Measurements from ENCODE around the gene ADH4.
"Not testable (repeated sequence)": the region's sequence is repeated elsewhere in the genome, so short reads cannot be mapped to it uniquely, and the experiment has no call there.

Gene ADH4

DNA sequence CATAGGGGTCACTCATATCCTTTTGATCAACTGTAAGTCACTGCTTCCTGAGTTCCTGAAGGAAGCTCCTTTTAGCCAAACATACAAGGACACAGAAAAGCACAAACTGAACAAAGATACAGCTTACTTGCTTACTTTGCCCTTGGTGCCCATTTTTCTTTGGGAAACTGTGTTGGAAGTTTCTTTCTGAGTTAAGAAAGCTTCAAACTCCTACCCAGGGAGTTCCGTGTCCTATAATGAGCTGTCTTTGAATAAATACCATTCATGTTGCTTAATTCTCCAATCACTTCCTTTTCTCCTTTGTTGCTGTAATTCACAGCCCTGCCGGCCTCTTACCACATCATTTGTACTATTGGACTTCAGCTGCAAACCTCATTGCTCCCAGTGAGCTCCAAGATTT is at the start of gene ADH4:
TSS of gene ADH4 (minus strand) at position 228 of the 400 bp plus-strand sequence. CDS start at position 153, 75 bp downstream.
- DNase-seq (ENCODE audit: low read depth in 2 of 3, low spot score in 2 of 3): no peak

DNA sequence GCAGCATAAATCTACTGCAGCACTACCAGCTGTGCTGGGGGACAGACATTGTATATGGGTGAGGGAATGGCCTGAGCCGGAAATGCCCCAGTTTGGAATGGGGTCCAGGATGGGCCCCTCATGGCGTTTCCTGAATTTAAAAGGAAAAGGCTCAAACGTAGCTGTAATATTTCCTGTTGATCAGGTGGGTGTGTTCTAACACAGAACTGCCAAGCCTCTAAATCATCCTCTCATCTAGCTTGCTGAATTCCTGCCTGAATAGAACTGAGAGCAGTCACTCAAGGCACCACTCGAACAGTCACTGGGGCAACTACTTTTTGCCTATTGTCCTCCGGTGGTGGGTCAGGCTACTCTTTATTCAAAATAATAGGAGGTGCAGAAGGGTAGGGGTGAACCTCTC is 46.2 kb upstream of the ADH4 start:
- DNase-seq (ENCODE audit: low read depth in 2 of 3, low spot score in 2 of 3): no peak

DNA sequence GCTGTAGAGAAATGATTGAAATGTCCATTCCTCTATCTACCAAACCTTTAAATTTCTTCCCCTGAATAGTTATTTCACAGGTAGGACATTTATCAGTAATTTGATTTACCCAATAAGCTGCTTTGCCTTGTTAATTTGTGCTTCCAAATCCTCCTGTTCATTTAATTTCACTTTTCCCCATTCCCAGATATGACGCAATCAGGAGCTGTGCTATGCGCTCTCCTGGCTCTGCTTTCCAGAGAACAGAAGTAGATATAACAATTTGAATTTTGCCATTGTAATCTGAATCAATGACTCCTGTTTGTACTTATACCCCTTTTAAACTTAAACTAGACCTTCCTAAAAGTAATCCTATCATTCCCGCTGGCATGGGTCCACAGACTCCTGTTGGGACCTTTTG is 45.8 kb upstream of the ADH4 start:
- DNase-seq (ENCODE audit: low read depth in 2 of 3, low spot score in 2 of 3): not testable (repeated sequence)

DNA sequence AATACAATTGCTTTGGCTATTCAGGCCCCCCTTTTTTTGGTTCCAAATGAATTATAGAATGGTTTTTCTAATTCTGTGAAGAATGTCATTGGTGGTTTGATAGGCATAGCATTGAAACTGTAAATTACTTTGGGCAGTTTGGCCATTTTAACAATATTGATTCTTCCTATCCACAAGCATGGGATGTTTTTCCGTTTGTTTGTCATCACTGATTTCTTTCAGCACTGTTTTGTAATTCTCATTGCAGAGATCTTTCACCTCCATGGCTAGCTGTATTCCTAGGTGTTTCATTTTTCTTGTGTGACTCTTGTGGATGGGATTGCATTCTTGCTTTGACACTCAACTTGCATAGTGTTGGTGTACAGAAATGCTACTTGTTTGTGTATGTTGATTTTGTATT is 41.9 kb upstream of the ADH4 start:
- DNase-seq (ENCODE audit: low read depth in 2 of 3, low spot score in 2 of 3): no peak

DNA sequence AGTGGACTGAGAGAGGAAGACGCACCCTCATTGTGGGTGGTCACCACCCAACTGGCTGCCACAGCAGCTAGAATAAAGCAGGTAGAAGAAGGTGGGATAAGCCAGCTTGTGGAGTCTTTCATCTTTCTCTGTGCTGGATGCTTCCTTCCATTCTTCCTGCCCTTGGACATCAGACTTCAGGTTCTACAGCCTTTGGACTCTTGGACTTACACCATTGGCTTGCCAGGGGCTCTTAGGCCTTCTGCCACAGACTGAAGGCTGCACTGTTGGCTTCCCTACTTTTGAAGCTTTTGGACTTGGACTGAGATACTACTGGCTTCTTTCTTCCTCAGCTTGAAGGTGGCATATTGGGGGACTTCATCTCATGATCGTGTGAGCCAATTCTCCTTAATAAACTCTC is 41.5 kb upstream of the ADH4 start:
- no peak for DNase-seq (ENCODE audit: low read depth in 2 of 3, low spot score in 2 of 3)

DNA sequence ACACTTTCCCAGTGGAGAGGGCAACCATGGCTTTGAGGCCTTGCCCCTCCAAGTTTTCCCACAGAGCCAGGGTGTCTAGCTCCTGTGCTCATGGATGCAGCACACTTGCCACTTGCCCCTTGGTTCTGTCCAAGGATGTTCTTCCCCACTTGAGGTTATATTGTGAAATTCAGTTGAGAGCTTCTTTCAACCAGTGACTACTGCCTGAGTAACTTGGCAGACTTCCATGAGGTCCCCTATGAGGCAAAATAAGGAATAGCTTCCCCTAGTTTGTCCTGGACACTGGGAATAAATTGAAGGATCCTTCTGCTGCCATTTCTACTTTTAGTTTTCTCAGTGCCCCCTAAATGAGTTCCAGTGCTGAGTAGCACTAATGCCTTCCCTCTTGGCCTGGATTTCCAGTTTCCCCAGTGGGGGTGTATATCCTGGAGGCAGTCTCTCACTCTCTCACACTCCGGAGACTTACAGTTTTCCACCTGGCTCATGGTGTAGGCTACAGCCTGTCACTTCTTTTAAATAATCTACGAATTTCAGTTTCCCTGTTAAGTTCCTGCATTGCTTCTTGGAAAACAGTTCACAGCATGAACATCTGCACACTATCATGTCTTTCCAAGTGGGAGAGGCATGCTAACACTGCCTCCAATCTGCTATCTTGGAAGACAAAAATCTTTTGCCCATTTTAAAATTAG is 36.4 kb upstream of the ADH4 start:
- DNase-seq (ENCODE audit: low read depth in 2 of 3, low spot score in 2 of 3): no peak

DNA sequence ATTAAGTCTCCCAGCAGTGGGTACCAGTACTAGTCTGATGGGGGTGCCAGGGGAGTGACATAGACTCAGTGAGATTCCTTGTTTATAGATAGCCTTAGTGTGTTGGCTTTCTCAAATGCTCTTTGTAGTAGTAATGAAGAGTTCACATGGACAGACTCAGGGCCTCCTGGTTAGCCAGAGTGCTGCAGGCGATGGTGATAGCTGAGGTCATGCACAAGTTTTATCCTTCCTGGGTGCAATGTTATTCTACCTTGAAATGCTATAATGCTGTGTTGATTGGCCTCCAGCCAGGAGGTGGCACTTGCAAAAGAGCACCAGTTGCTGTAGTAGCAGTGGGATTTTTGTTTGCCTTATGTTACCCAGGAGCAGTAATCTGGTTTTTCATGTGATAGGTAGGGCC is 35.5 kb upstream of the ADH4 start:
- DNase-seq (ENCODE audit: low read depth in 2 of 3, low spot score in 2 of 3): no peak

DNA sequence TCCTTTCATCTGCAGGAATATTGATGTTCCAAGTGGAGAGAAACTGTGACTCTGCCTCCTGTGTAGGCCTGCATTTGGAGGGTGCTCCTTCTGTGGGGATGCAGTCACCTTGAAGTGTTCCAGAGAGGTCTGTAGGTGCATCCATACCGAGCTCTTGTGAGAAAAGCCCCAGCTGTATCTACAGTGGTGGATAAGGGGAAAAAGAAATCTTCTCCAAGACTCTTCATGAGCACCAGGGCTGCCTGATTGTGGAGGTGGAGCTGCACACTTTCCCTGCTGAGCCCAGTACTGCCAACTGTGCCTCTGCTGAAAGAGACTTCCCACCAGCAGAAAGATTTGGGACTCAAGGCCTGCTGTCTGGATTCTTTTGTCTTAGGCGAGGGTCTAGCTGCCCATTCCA is 35.1 kb upstream of the ADH4 start:
- no peak for DNase-seq (ENCODE audit: low read depth in 2 of 3, low spot score in 2 of 3)

DNA sequence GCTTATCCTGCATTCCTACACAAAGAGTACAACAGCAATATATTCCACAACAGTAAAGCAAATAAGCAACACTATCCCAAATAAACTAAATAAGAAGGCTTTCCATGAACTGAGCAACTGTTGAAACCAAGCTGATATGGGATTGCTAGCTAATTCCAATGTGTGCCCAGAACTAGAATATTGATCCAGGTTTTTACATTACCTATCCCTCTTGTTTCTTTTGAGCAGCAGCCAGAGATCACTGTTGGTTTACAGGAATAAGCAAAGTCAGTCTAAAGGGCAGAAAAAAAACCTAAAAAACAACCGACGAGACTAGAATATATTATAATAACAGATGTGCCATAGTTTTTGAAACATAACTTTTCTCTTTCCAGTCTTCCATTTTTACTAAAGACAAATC is 22.4 kb upstream of the ADH4 start:
- DNase-seq (ENCODE audit: low read depth in 2 of 3, low spot score in 2 of 3): no peak

DNA sequence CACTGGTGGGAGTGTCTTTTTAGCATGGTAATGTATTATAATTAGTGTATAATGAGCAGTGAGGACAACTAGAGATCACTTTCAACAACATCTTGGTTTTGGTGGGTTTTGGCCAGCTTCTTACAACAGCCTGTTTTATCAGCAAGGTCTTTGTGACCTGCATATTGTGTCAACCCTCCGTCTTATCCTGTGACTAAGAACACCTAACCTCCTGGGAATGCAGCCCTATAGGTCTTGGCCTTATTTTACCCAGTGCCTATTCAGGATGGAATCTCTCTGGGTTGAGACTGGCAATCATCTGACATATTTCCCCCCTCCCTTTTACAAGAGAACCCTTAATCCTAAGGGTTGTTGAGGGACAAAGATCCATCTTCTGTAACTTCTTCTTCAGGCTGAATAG is 21.9 kb upstream of the ADH4 start:
- DNase-seq (ENCODE audit: low read depth in 2 of 3, low spot score in 2 of 3): no peak

DNA sequence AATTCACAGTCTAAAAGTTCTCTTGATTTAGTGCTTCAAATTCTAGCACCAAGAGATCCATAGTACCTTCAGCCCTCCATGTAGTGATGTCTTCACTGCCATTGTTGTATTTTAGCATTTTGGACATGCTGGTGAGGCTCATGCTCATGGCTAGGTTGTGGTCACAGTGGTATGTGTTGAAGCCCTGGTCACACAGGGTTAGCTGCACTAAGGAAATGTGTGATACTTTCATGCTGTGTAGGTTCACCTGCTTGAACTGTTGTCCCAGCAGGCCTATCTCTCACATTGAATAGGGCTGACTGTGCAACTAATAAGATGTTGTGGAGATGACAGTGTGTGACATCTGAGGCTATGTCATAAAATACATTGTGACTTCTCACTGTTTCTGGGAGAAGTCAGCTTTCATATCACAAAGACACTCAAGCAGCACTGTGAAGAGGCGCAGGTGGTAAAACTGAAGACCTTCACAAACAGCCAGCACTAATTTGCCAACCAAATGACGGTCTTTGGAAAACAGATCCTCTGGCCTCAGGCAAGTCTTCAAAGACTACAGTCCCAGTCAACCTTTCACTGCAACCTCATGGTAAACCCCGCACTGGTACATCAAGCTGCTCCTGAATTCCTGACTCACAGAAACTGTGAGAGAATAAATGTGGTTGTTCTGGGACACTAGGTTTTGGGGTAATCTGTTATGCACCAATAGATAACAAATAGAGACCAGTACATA is 17.4 kb upstream of the ADH4 start:
- DNase-seq (ENCODE audit: low read depth in 2 of 3, low spot score in 2 of 3): no peak

DNA sequence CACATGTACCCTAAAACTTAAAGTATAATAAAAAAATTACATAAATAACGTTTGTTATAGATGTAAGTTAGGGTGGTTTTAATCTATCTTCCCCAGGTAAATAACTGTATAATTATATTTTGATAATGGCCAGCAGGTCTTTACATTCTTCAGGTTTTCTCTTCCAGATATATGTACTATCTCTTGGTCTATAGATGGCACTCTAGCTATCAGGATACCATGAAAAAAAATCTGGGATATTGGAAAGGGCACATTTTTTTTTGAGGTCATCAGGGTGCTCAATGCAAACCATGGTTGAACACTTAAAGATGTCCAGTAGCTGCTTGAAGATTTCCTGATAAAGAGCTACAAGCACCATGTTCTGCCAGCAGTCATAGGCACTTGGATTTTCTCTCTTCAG is 15.6 kb upstream of the ADH4 start:
- DNase-seq (ENCODE audit: low read depth in 2 of 3, low spot score in 2 of 3): no peak

DNA sequence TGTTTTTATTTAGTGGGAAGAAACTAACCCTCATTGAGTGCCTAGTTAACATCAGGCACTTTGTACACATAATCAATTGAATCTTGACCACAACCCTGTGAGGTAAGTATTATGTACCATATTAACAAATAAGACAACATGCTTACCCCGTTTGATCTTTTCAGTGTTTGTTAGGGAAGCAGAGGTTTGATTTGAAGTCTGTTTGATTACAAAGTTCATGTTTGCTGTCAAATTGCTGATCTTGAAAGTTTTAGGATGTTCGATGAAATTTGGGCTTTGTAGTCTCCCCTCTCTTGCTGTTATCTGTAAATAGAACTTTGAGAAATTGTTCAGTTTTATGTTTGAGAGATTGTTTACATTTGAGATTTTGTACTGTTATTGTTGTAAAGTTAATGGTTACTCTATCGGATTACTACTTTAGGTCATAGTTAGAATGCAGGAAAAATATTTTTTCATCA is 13.4 kb upstream of the ADH4 start:
- DNase-seq (ENCODE audit: low read depth in 2 of 3, low spot score in 2 of 3): no peak

DNA sequence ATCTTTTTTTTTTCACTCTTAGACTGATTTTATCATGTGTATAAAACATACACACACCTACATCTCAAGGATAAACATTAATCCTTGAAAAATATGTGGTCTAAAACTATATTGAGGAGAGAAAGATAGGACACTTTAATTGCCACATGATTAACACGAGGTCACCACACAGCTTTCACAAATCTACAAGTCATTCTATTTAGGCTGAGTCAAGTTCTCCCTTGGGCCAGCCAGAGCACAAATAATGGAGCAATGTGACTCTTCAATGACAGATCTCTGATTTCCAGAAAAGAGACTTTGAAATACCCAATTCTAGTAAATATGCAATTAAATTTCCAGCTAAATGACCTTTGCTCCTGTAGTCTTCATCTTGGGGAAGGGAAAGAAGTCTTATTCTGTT is 12.9 kb upstream of the ADH4 start:
- DNase-seq (ENCODE audit: low read depth in 2 of 3, low spot score in 2 of 3): no peak

DNA sequence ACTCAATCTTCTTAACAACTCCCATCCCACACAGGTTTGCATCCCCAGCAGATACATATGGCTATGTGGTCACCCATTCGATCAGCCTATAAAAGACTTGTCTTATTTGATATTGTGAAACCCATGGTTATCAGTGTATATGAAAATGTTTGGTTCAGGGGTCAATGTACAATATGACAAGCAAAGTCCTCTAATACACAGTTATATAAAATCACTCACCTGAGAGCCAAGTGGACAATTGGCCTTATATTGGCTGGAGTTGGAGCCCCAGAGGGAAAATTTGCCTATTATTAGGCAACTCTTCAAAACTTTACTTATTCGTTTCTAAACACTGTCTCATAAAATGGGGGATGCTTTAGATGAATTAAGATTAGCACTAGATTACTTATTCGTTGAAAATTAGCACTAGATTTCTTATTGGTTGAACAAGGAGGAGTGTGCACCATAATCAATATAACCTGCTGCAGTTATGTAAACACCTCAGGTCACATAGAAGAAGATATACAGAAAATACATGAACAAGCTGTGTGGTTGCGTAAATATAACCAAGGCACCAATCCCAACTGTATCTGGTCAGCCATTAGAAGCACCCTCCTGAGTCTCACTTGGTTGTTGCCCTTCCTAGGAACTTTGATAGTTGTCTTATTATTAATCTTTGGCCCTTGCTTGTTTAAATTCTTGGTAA is 10.7 kb upstream of the ADH4 start:
- DNase-seq (ENCODE audit: low read depth in 2 of 3, low spot score in 2 of 3): no peak

DNA sequence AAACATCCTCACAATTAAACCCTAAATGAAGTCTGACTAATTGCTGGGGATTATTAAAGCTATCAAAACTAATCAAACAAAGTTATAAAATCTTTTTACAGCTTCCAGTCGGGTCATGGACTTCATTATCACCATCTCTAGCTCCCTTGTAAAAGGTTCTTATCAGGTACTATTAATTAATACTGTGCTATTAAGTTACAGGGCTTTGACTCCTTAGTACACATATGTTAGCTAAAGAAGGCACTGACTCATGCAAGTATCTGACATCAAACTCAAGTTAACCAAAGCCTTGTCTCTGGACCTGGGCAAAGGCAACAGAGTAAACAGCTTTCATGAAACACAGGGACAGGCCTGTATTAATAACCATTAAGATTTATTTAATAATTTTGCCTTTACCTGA is 7.9 kb upstream of the ADH4 start:
- DNase-seq (ENCODE audit: low read depth in 2 of 3, low spot score in 2 of 3): no peak

DNA sequence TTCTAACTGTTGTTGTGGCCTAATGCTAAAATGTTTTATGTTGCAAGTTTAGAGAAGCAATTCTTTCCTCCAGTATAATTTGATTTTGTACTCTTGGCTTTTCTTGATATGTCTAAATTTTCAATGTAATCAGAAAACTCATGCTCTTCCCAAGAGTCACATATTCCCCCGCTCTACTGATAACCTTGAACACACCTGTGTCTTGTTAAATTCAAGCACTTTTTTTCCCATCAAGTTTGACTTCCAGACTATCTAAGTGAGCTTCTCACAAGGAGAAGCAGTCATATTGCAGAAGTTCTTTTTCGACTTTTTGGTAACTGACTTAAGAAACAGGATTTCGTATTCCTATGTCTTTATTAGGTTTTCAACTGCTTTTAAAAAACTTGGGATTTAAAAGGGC is 7.4 kb upstream of the ADH4 start:
- DNase-seq (ENCODE audit: low read depth in 2 of 3, low spot score in 2 of 3): no peak

DNA sequence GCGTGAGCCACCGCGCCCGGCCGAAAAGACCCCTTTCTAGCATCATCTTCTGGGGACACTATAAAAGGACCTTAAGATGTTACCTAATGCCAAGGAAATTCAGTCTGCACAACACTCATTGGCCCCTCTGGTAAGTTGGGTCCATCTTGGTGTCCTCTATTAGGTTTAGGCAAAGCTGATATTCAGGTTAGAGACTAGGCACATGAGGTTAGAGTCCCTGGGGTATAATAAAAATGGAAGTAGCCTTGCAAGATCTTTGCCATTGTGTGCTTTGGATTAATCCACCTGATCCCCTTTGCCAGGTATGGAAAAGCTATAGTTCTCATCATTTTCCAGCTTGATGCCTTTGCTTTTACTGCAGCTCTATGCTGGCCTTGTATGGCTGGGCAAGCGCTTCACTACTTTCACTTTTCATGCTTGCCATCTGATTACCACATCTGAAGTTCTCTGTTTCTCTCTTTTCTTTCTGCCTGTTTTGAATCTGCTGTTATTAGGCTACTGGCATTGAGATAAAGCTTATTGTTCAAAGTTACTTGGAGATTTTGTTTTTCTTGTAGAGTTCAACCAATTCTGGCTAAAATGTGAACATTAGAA is 5.4 kb upstream of the ADH4 start:
- no peak for DNase-seq (ENCODE audit: low read depth in 2 of 3, low spot score in 2 of 3)

DNA sequence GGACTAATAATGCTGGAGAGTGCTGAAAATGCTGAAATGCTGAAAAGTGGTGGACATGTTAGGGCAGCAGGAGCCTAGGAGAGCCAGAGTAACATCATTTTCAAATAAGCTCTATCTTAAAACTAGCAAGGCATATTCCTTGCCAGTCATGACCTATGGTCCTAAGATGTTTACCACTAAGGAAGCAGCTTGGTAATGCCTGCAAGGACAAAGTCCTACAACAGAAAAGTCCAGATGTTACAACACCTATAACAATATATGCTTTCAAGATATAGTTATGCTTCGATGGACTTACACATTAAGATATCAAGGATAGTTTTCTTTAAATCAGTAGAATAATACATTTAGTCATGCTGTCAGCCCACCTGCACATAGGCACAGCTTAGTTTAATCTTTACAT is 4.5 kb upstream of the ADH4 start:
- DNase-seq (ENCODE audit: low read depth in 2 of 3, low spot score in 2 of 3): no peak

DNA sequence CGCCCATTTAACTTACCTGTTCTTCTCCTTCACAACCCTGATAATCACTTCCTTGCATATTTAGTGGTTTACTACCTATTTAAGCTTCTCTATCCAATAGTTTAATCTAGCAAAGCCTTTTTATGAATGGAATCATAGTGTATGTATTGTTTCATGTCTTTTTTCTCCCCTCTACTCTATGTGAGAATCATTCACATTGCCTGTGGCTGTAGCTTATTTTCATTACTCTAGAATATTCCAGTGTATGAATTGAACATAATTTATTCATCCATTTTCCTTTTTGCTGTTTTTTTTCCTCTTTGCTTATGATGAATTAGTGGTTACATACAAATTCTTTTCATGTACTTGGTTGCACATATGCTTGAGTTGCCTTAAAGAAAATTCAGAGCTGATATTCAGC is 490 bp upstream of the ADH4 start:
- no peak for DNase-seq (ENCODE audit: low read depth in 2 of 3, low spot score in 2 of 3)

DNA sequence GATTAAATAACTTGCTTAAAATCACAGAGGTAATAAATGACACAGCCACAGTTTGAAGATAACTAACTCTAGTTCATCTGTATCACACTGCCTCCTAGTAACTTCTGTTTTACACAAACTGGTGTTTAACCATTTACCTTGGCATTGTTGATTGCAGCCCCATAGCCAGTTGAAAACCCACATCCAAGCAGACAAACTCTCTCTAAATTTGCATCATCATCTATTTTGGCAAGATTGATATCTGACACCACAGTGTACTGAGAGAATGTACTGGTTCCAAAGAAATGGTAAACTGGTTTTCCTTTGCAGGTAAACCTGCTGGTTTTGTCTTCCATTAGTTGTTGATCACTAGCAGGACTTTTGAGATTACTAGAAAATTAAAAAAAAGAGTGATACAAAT is 7.8 kb downstream of the ADH4 start:
- DNase-seq (ENCODE audit: low read depth in 2 of 3, low spot score in 2 of 3): no peak

DNA sequence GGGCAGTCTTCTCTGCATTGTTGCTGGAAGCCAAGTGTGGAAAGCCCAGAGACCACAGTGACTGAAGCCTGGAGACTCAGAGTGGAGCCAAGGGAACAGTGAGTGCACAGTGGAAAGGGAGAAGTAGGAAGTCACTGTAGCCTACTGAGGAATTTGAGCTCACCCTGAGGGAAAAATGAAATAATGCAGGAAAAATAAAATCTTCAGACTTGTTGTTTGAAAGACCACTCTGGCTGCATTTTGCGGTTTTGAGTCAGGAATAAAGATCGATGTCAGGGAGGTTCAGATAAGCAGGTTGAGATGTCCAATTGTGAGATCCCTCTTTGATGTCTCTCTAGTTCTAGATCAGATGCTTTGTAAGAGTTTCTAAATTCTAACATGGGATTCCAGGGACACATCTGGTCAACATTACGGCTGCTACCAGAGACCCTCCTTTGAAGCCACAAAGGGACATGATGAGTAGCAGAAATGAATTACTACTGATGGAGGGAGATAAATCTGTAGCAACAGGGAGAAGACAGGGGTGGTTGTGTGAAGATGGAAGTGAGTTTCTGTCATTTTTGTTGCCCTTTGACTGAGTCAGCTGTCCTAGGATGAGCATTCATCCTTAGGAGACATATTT is 8.4 kb downstream of the ADH4 start:
- DNase-seq (ENCODE audit: low read depth in 2 of 3, low spot score in 2 of 3): no peak
